HCT116 (cell line): Measurements from ENCODE around the gene ERC2.

Source experiments
- CTCF ChIP-seq, 3 experiments: fragments of 200-600 bp in 1 of 3; sonication (generic) in 1 of 3; IDR thresholded peaks in 2 of 3; conservative IDR thresholded peaks in 1 of 3; 2 replicates each; pipeline ENCODE4 v1.5.1; 2012 to 2017; ENCODE audit warnings: low read depth in 2 of 3, low read length in 2 of 3, antibody characterized with exemption in 1 of 3, borderline replicate concordance in 1 of 3, control low read depth in 1 of 3, mild to moderate bottlenecking in 1 of 3, mixed read lengths in 1 of 3, mixed run types in 1 of 3, moderate library complexity in 1 of 3; ENCODE audit not compliant: insufficient read depth in 1 of 3
- EZH2 ChIP-seq: fragments of 200-600 bp; sonication (generic); IDR thresholded peaks from 2 replicates; pipeline ENCODE4 v1.6.1; 2017; ENCODE audit warnings: antibody characterized with exemption, mixed run types
- EZH2phosphoT487 ChIP-seq: fragments of 200-600 bp; IDR thresholded peaks from 2 replicates; pipeline ENCODE4 v1.6.1; 2018; ENCODE audit warnings: antibody characterized with exemption, borderline replicate concordance
- MAX ChIP-seq: IDR thresholded peaks from 2 replicates; pipeline ENCODE4 v1.6.1; 2012
- POLR2AphosphoS5 ChIP-seq: IDR thresholded peaks from 2 replicates; pipeline ENCODE4 v1.6.1; 2011; ENCODE audit warnings: mild to moderate bottlenecking, low read depth, low read length, moderate library complexity
- RAD21 ChIP-seq: IDR thresholded peaks from 2 replicates; pipeline ENCODE4 v1.6.1; 2012; ENCODE audit warnings: low read depth, mild to moderate bottlenecking
- ZNF274 ChIP-seq: fragments of 200-500 bp; sonication (Bioruptor generic); IDR thresholded peaks from 2 replicates; pipeline ENCODE4 v1.6.1; 2014; ENCODE audit warnings: mild to moderate bottlenecking, low read depth, low read length, inconsistent platforms
- TF ChIP-seq, protein P1 (sequence below): IDR thresholded peaks from 2 replicates; pipeline ENCODE4 v1.6.1; 2012; ENCODE audit warnings: low read depth

GRCh38 chr3:56468184-56469106 is at the start of gene ERC2:
- TF ChIP-seq ZNF274 = no peak
- no peak for TF ChIP-seq RAD21
- TF ChIP-seq EZH2 = no peak
- TF ChIP-seq CTCF (IDR thresholded peaks at IDR 0.05 in 2 of 3, conservative IDR thresholded peaks at IDR 0.05 in 1 of 3; ENCODE audit: borderline replicate concordance in 1 of 3, insufficient read depth in 1 of 3, low read depth in 2 of 3, low read length in 2 of 3) = no peak
- TF ChIP-seq MAX = no peak
- TF ChIP-seq EZH2phosphoT487 = no peak
- TF ChIP-seq, protein P1, sequence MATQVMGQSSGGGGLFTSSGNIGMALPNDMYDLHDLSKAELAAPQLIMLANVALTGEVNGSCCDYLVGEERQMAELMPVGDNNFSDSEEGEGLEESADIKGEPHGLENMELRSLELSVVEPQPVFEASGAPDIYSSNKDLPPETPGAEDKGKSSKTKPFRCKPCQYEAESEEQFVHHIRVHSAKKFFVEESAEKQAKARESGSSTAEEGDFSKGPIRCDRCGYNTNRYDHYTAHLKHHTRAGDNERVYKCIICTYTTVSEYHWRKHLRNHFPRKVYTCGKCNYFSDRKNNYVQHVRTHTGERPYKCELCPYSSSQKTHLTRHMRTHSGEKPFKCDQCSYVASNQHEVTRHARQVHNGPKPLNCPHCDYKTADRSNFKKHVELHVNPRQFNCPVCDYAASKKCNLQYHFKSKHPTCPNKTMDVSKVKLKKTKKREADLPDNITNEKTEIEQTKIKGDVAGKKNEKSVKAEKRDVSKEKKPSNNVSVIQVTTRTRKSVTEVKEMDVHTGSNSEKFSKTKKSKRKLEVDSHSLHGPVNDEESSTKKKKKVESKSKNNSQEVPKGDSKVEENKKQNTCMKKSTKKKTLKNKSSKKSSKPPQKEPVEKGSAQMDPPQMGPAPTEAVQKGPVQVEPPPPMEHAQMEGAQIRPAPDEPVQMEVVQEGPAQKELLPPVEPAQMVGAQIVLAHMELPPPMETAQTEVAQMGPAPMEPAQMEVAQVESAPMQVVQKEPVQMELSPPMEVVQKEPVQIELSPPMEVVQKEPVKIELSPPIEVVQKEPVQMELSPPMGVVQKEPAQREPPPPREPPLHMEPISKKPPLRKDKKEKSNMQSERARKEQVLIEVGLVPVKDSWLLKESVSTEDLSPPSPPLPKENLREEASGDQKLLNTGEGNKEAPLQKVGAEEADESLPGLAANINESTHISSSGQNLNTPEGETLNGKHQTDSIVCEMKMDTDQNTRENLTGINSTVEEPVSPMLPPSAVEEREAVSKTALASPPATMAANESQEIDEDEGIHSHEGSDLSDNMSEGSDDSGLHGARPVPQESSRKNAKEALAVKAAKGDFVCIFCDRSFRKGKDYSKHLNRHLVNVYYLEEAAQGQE = no peak
- TF ChIP-seq POLR2AphosphoS5 = no peak
